NCI-H2196 (cell line): ENCODE data around the gene DCP1B.

Experiments
- DNase-seq: peaks from one replicate; lab custom pipeline; 2025; ENCODE audit not compliant: unreplicated experiment; lab: John Stamatoyannopoulos, UW

Gene DCP1B

GRCh38 chr12:1920971-1921370 is 83.3 kb downstream of the DCP1B start:
- DNase-seq: no peak

- no peak for DNase-seq
Measured at GRCh38 chr12:1920436-1920835, 83.8 kb downstream of the DCP1B start.

- DNase-seq: no peak
Measured at GRCh38 chr12:1919763-1920162, 84.5 kb downstream of the DCP1B start.

GRCh38 chr12:1919284-1919683 is 85.0 kb downstream of the DCP1B start:
- DNase-seq: no peak

- no peak for DNase-seq
Measured at GRCh38 chr12:1918884-1919236, 85.4 kb downstream of the DCP1B start.

GRCh38 chr12:1918081-1918883 is 86.0 kb downstream of the DCP1B start, which contains the start of gene CACNA2D4:
TSS of gene CACNA2D4 (minus strand) at chr12:1918652. CDS start at chr12:1918473, 179 bp downstream.
- no peak for DNase-seq

- no peak for DNase-seq
Measured at GRCh38 chr12:1917172-1918070, 86.8 kb downstream of the DCP1B start.

GRCh38 chr12:1916371-1917171 is 87.7 kb downstream of the DCP1B start:
- DNase-seq: peak; percentile 33

- DNase-seq: no peak
Measured at GRCh38 chr12:1915082-1915968, 88.9 kb downstream of the DCP1B start.

- no peak for DNase-seq
Measured at GRCh38 chr12:1914114-1914911, 89.9 kb downstream of the DCP1B start.

- no peak for DNase-seq
Measured at GRCh38 chr12:1913377-1914113, 90.7 kb downstream of the DCP1B start.

GRCh38 chr12:1912580-1913376 is 91.5 kb downstream of the DCP1B start:
- DNase-seq: no peak

GRCh38 chr12:1911598-1912575 is 92.4 kb downstream of the DCP1B start:
- peak; percentile 17 for DNase-seq

GRCh38 chr12:1910468-1910867 is 93.8 kb downstream of the DCP1B start:
- DNase-seq: no peak

GRCh38 chr12:1908758-1909157 is 95.5 kb downstream of the DCP1B start:
- DNase-seq: no peak

GRCh38 chr12:1907652-1908611 is 96.3 kb downstream of the DCP1B start:
- no peak for DNase-seq
